DND-41 (cell line): ENCODE measurements around the gene TMEM138.

Experiments used
- ATAC-seq: fragments of 200-7000 bp; cut with Tn5 transposase; 3 replicates; pipeline ENCODE4 v1.9.1; 2021; ENCODE audit warnings: low read depth; ENCODE audit not compliant: insufficient read depth
- DNase-seq: peaks from one replicate; pipeline ENCODE4 v3.0.0-alpha.2; 2020
- H2AFZ ChIP-seq: 2 replicates; pipeline ENCODE4 v1.6.0; 2012; ENCODE audit warnings: low read depth, low read length
- H3K27ac ChIP-seq: 2 replicates; pipeline ENCODE4 v1.5.1; 2012; ENCODE audit warnings: low read length, inconsistent platforms
- H3K27me3 ChIP-seq: fragments of 200-600 bp; sonication (generic); 2 replicates; pipeline ENCODE4 v1.6.0; 2012; ENCODE audit warnings: low read length, mild to moderate bottlenecking, inconsistent platforms; ENCODE audit not compliant: insufficient read depth, poor library complexity
- H3K36me3 ChIP-seq: 2 replicates; pipeline ENCODE4 v1.5.1; 2012; ENCODE audit warnings: low read length, inconsistent platforms; ENCODE audit not compliant: insufficient read depth
- H3K4me1 ChIP-seq: 2 replicates; pipeline ENCODE4 v1.5.1; 2012; ENCODE audit warnings: mild to moderate bottlenecking, low read length; ENCODE audit not compliant: insufficient read depth
- H3K4me2 ChIP-seq: 2 replicates; pipeline ENCODE4 v1.6.0; 2012; ENCODE audit warnings: mild to moderate bottlenecking, moderate library complexity, low read length, inconsistent platforms; ENCODE audit not compliant: insufficient read depth
- H3K4me3 ChIP-seq, 2 experiments: fragments of 200-600 bp in 1 of 2; shearing (Covaris generic) in 1 of 2; 2 replicates each; pipeline ENCODE4 v1.5.1; 2012 to 2016; ENCODE audit warnings: inconsistent platforms in 2 of 2, low read length in 2 of 2, mild to moderate bottlenecking in 2 of 2, low read depth in 1 of 2, moderate library complexity in 1 of 2
- H3K79me2 ChIP-seq: 2 replicates; pipeline ENCODE4 v1.6.0; 2012; ENCODE audit warnings: low read length, inconsistent platforms; ENCODE audit not compliant: insufficient read depth
- H3K9ac ChIP-seq: 2 replicates; pipeline ENCODE4 v1.6.0; 2012; ENCODE audit warnings: low read depth, mild to moderate bottlenecking, inconsistent platforms, low read length, moderate library complexity
- H3K9me3 ChIP-seq: 2 replicates; pipeline ENCODE4 v1.5.1; 2012; ENCODE audit warnings: low read length, moderate library complexity, mild to moderate bottlenecking, inconsistent platforms; ENCODE audit not compliant: insufficient read depth, severe bottlenecking
- H4K20me1 ChIP-seq: 2 replicates; pipeline ENCODE4 v1.6.0; 2012; ENCODE audit warnings: low read length; ENCODE audit not compliant: insufficient read depth
- EZH2 ChIP-seq: IDR thresholded peaks from 3 replicates; pipeline ENCODE4 v1.6.1; 2012; ENCODE audit warnings: borderline replicate concordance, low read depth, mild to moderate bottlenecking, moderate library complexity, low read length, inconsistent platforms; ENCODE audit not compliant: severe bottlenecking
- TF ChIP-seq, protein P1 (sequence below): IDR thresholded peaks from 2 replicates; pipeline ENCODE4 v1.5.1; 2012; ENCODE audit warnings: borderline replicate concordance, low read length, moderate library complexity, mild to moderate bottlenecking; ENCODE audit not compliant: poor library complexity, severe bottlenecking; ENCODE audit errors: extremely low read depth

Gene TMEM138

DNA sequence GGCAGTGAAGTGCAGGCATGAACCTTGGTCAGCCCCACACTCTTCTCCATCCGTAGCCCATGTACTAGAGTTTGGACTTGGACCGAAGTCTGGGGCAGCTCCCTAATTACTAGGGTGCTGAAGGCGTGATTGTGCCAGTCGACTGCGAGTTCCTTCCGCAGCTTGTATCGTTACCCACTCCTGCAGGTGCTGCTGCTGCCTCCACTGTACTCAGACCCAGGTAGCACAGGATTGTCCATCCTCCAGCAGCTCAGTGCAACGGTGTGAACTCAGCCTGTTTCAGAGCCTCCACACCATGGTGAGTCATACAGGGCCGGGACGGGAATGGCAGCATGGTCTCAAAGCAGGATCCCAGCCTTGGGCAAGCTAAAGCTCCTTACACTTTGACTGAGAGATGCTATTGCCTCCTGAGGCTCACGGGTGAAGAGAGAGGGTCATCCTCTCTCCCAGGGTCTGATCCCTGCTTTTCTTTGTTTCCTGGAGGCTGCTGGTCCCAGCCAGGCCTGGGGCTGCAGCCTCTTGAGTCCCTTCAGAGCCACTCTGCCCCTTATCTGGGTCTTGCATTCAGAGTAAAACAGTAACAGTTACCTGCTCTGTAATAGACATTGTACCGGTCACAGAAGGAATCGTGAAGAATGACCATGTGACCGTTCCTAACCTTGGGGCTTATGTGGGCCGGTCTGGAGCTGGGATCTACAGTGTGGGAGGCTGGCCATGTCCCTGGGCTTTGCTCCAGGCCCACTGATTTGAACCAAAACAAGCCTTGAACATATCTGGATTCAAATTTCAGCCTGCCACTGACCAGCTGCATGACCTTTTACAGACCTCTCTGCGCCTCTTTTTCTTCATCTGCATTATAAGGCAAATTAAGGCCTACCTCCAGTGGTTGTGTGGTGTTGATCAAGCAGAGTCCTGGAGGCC, 27.5 kb upstream of the TMEM138 start:
- peaks cover 7% of the 10 kb centered on the region for H3K36me3 ChIP-seq
- peaks cover 57% of the 10 kb centered on the region for H3K4me1 ChIP-seq
- peak overlapping the region; percentile 78; the same call in 1 of the 2 replicates for H2AFZ ChIP-seq
- peak overlapping the region; percentile 86; the same call in 1 of the 2 replicates for H3K4me2 ChIP-seq
- H3K9ac ChIP-seq = peak overlapping the region; percentile 98
- peaks cover 39% of the 10 kb centered on the region for H3K79me2 ChIP-seq
- H3K4me3 ChIP-seq = peak overlapping the region in 1 of 2 experiments; percentile 64; a peak in 2 of 4 replicates
- no peak for DNase-seq
- H4K20me1 ChIP-seq = peaks cover 19% of the 10 kb centered on the region; the same call in 1 of the 2 replicates
- TF ChIP-seq EZH2 = no peak
- TF ChIP-seq, protein P1, sequence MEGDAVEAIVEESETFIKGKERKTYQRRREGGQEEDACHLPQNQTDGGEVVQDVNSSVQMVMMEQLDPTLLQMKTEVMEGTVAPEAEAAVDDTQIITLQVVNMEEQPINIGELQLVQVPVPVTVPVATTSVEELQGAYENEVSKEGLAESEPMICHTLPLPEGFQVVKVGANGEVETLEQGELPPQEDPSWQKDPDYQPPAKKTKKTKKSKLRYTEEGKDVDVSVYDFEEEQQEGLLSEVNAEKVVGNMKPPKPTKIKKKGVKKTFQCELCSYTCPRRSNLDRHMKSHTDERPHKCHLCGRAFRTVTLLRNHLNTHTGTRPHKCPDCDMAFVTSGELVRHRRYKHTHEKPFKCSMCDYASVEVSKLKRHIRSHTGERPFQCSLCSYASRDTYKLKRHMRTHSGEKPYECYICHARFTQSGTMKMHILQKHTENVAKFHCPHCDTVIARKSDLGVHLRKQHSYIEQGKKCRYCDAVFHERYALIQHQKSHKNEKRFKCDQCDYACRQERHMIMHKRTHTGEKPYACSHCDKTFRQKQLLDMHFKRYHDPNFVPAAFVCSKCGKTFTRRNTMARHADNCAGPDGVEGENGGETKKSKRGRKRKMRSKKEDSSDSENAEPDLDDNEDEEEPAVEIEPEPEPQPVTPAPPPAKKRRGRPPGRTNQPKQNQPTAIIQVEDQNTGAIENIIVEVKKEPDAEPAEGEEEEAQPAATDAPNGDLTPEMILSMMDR = no peak
- H3K9me3 ChIP-seq = no peaks in the 10 kb centered on the region
- H3K27me3 ChIP-seq = no peaks in the 10 kb centered on the region
- peak overlapping the region; percentile 88 for H3K27ac ChIP-seq
- ATAC-seq = no peak

DNA sequence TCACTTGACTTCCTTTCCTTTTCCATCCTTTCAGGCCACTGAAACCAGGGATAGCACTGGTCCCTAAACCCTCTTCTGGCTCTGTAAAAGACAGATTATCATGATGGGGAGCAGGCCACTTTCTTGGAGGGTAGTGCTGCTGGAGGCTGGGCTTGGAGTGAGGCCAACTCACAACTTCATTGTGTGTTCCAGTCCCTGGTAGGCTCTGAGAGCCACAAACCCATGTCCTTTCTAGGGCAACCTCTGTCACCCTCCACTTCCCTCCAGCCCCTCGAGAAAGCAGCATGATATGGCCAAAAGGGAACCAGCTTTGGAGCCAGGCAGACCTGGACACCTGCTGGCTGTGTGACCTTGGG, 26.8 kb upstream of the TMEM138 start:
- H4K20me1 ChIP-seq = peaks cover 16% of the 10 kb centered on the region; the same call in 1 of the 2 replicates
- peak overlapping the region; percentile 38; the same call in 1 of the 2 replicates for H3K27ac ChIP-seq
- no peak overlapping the region; the same call in 1 of the 2 replicates for H2AFZ ChIP-seq
- H3K4me1 ChIP-seq = peaks cover 52% of the 10 kb centered on the region
- TF ChIP-seq EZH2 = no peak
- TF ChIP-seq, protein P1 = no peak
- H3K36me3 ChIP-seq = peaks cover under 1% of the 10 kb centered on the region; the same call in 1 of the 2 replicates
- H3K9ac ChIP-seq = peak overlapping the region; percentile 7; the same call in 1 of the 2 replicates
- H3K4me3 ChIP-seq = no peak overlapping the region
- peaks cover 33% of the 10 kb centered on the region for H3K79me2 ChIP-seq
- ATAC-seq = no peak
- DNase-seq = no peak
- no peaks in the 10 kb centered on the region for H3K9me3 ChIP-seq
- no peak overlapping the region for H3K4me2 ChIP-seq
- H3K27me3 ChIP-seq = no peaks in the 10 kb centered on the region

DNA sequence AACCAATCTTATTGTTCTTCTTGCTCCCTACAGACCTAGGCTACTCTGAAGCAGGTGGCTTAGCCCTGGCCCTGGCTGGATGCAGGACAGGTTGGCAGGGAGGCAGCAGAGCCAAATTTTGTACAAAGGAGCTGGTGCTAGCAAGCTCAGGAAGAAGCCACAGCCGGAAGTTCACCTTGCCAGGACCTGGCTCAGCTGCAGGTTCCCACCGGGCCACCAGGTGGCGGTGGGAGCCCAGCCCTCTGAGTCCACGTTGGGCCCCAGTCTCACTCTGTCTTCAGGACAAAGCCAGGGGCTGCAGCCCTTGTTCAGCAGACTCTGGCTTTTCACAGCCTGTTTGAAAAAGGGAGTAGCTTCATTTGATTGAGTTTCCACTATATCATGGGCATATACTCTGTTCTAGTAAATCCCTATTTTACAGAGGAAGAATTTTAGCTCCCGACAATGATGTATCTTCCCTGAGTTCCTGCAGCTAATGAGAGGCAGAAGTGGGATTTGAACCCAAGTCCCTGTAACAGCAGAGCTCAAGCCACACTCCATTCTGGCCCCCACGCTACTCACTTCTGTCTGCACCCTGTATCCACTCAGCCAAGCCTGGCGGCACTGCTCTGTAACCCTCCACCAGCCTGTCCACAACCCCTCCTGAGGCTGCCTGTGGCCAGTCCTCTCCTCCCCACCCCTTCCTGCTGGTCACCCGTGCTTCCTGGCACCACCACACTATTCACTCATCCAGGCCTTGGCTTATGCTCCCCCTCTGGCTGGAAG, 25.8 kb upstream of the TMEM138 start:
- TF ChIP-seq, protein P1 = peak; percentile 99
- TF ChIP-seq EZH2 = no peak
- peak overlapping the region; percentile 94 for H2AFZ ChIP-seq
- DNase-seq = peak; percentile 88
- H4K20me1 ChIP-seq = peaks cover 8% of the 10 kb centered on the region; the same call in 1 of the 2 replicates
- H3K4me3 ChIP-seq = no peak overlapping the region
- peak overlapping the region; percentile 37 for H3K9ac ChIP-seq
- H3K4me1 ChIP-seq = peaks cover 43% of the 10 kb centered on the region
- peaks cover 2% of the 10 kb centered on the region for H3K36me3 ChIP-seq
- ATAC-seq = peak; percentile 67
- H3K9me3 ChIP-seq = no peaks in the 10 kb centered on the region
- peak overlapping the region; percentile 26 for H3K4me2 ChIP-seq
- H3K27ac ChIP-seq = peak overlapping the region; percentile 82
- H3K27me3 ChIP-seq = no peaks in the 10 kb centered on the region
- peaks cover 23% of the 10 kb centered on the region for H3K79me2 ChIP-seq
